Amygdala (tissue), 56 donors: ENCODE data around the gene RIPOR1.
"Not testable (repeated sequence)": the region's sequence is repeated elsewhere in the genome, so short reads cannot be mapped to it uniquely, and the experiment has no call there.

Source experiments
- DNase-seq, 56 donors: peaks; one replicate each; lab custom pipeline; 2025; lab: John Stamatoyannopoulos, UW

RIPOR1 gene

GRCh38 chr16:67516296-67517154 is 12.1 kb upstream of the RIPOR1 start:
- DNase-seq = no peak

GRCh38 chr16:67517155-67517445 is 11.5 kb upstream of the RIPOR1 start:
- no peak for DNase-seq

- no peak for DNase-seq
Measured at GRCh38 chr16:67517661-67518423, 10.8 kb upstream of the RIPOR1 start.

- no peak for DNase-seq
Measured at GRCh38 chr16:67518676-67519075, 10.0 kb upstream of the RIPOR1 start.

- no peak for DNase-seq
Measured at GRCh38 chr16:67519242-67519641, 9.4 kb upstream of the RIPOR1 start.

GRCh38 chr16:67521095-67521804 is 7.4 kb upstream of the RIPOR1 start:
- peak; percentile 39 to 97 (median 84) for DNase-seq

- no peak for DNase-seq
Measured at GRCh38 chr16:67525176-67525860, 3.3 kb upstream of the RIPOR1 start.

- DNase-seq = no peak
Measured at GRCh38 chr16:67526149-67526791, 2.4 kb upstream of the RIPOR1 start.

- peak in 9 of 56 donors; percentile 48 to 70 (median 55) for DNase-seq
Measured at GRCh38 chr16:67528870-67529581, 397 bp downstream of the RIPOR1 start.

GRCh38 chr16:67529582-67530012 is 968 bp downstream of the RIPOR1 start:
- DNase-seq = no peak

GRCh38 chr16:67530013-67530939 is 1.6 kb downstream of the RIPOR1 start:
- DNase-seq = peak in 40 of 56 donors; percentile 19 to 86 (median 60)

GRCh38 chr16:67531247-67531646 is 2.6 kb downstream of the RIPOR1 start:
- peak in 7 of 56 donors; percentile 26 to 48 (median 35) for DNase-seq

GRCh38 chr16:67533024-67533560 is 4.5 kb downstream of the RIPOR1 start:
- no peak for DNase-seq

- DNase-seq = not testable (repeated sequence)
Measured at GRCh38 chr16:67533987-67534386, 5.4 kb downstream of the RIPOR1 start.

- DNase-seq = no peak
Measured at GRCh38 chr16:67534431-67534830, 5.8 kb downstream of the RIPOR1 start.

- peak in 3 of 56 donors; percentile 36 to 47 (median 45) for DNase-seq
Measured at GRCh38 chr16:67535201-67535600, 6.6 kb downstream of the RIPOR1 start.

- peak in 14 of 56 donors; percentile 17 to 55 (median 32) for DNase-seq
Measured at GRCh38 chr16:67537270-67537635, 8.6 kb downstream of the RIPOR1 start.
